HepG2 (cell line): ENCODE results near the gene PANK1. TPM values are rescaled to one million over a fixed set of nuclear protein-coding genes. Genes with fewer than 3 reads are reported as not detected.

Experiments
- ATAC-seq: fragments of 200-7000 bp; cut with Tn5 transposase; 3 replicates; pipeline ENCODE4 v1.9.1; 2020; ENCODE audit warnings: mild to moderate bottlenecking, moderate library complexity
- BruUV-seq: library from RNA; stranded (reverse); fragments of 400-500 nt; replicated peaks from 2 replicates; lab custom pipeline; 2021; lab: Mats Ljungman, UMichigan
- CTCF ChIA-PET: fragments of 300-600 bp; formaldehyde crosslinking; extraction: SDS; loops from one replicate; lab custom pipeline; 2021; ENCODE audit warnings: low total read pairs, inconsistent platforms, low intra/inter-chr PET ratio; lab: Yijun Ruan, JAX
- POLR2A ChIA-PET: fragments of 350-600 bp; sonication (Branson Sonifier 250); formaldehyde crosslinking; loops from one replicate; lab custom pipeline; 2020; ENCODE audit warnings: antibody characterized with exemption, inconsistent platforms; lab: Yijun Ruan, JAX
- DNase-seq: peaks from one replicate; pipeline ENCODE4 v3.0.0-alpha.2; 2015; ENCODE audit warnings: low spot score
- FAIRE-seq: peaks from 3 replicates; lab custom pipeline; 2011; peaks lifted over from hg19 to GRCh38; lab: Jason Lieb, UNC
- H2AFZ ChIP-seq: one replicate; pipeline ENCODE4 v1.6.1; 2011; ENCODE audit warnings: low read length, inconsistent platforms
- H3K27ac ChIP-seq: fragments of 300-600 bp; 3 replicates; pipeline ENCODE4 v1.8.0; 2011; ENCODE audit warnings: mixed run types, mild to moderate bottlenecking, mixed read lengths, low read length, inconsistent platforms; ENCODE audit not compliant: insufficient read depth; ENCODE audit errors: extremely low read length
- H3K27me3 ChIP-seq, 2 experiments: fragments of 200-600 bp in 1 of 2; 2 replicates in 1 of 2; 3 replicates in 1 of 2; pipeline versions ENCODE4 v1.6.0 to v1.8.0; 2011; ENCODE audit warnings: low read length in 2 of 2, mild to moderate bottlenecking in 2 of 2, moderate library complexity in 2 of 2, inconsistent platforms in 1 of 2; ENCODE audit not compliant: insufficient read depth in 2 of 2, control insufficient read depth in 1 of 2
- H3K36me3 ChIP-seq, 2 experiments: fragments of 200-600 bp in 1 of 2; replicated peaks in 1 of 2; 2 replicates in 1 of 2; 3 replicates in 1 of 2; pipeline versions ENCODE4 v1.5.1 to v1.8.0; 2011; ENCODE audit warnings: low read length in 2 of 2, inconsistent platforms in 1 of 2; ENCODE audit not compliant: insufficient read depth in 2 of 2, control insufficient read depth in 1 of 2
- H3K4me1 ChIP-seq: 2 replicates; pipeline ENCODE4 v1.5.1; 2012; ENCODE audit warnings: low read length, inconsistent platforms; ENCODE audit not compliant: insufficient read depth
- H3K4me2 ChIP-seq: 2 replicates; pipeline ENCODE4 v1.6.0; 2011; ENCODE audit warnings: low read depth, low read length, inconsistent platforms
- H3K4me3 ChIP-seq, 3 experiments: fragments of 200-600 bp in 1 of 3; sonication (generic), shearing (Covaris generic) in 1 of 3; replicated peaks in 1 of 3; 2 replicates each; pipeline ENCODE4 v1.5.1; 2011 to 2016; ENCODE audit warnings: low read length in 3 of 3, inconsistent platforms in 2 of 3, low read depth in 2 of 3, mild to moderate bottlenecking in 2 of 3, control low read depth in 1 of 3, mixed read lengths in 1 of 3; ENCODE audit not compliant: insufficient read depth in 1 of 3
- H3K79me2 ChIP-seq: one replicate; pipeline ENCODE4 v1.6.1; 2011; ENCODE audit warnings: low read length, inconsistent platforms; ENCODE audit not compliant: insufficient read depth
- H3K9ac ChIP-seq: 2 replicates; pipeline ENCODE4 v1.6.0; 2011; ENCODE audit warnings: mild to moderate bottlenecking, low read depth, low read length, inconsistent platforms; ENCODE audit not compliant: insufficient read depth
- H3K9me3 ChIP-seq: 2 replicates; pipeline ENCODE4 v1.5.1; 2012; ENCODE audit warnings: mild to moderate bottlenecking, low read length
- H4K20me1 ChIP-seq: 2 replicates; pipeline ENCODE4 v1.6.0; 2011; ENCODE audit warnings: inconsistent platforms, mild to moderate bottlenecking, low read length, moderate library complexity; ENCODE audit not compliant: insufficient read depth
- BORCS8-MEF2B ChIP-seq: sonication (generic); formaldehyde crosslinking; IDR thresholded peaks from 2 replicates; pipeline ENCODE4 v1.8.0; 2022; ENCODE audit warnings: mild to moderate bottlenecking, missing genetic modification reagents
- GATAD1 ChIP-seq: IDR thresholded peaks from 2 replicates; pipeline ENCODE4 v1.6.1; 2016; ENCODE audit warnings: missing genetic modification reagents, missing compliant biosample characterization
- HMG20B ChIP-seq: conservative IDR thresholded peaks from 2 replicates; pipeline ENCODE4 v1.6.1; 2016; ENCODE audit warnings: missing genetic modification reagents, missing compliant biosample characterization
- HNRNPUL1 ChIP-seq: fragments of 200-400 bp; formaldehyde crosslinking; IDR thresholded peaks from 2 replicates; pipeline ENCODE4 v1.6.1; 2017; ENCODE audit warnings: low read depth, mild to moderate bottlenecking, low read length, moderate library complexity
- KMT2A ChIP-seq: sonication (generic); formaldehyde crosslinking; IDR thresholded peaks from 2 replicates; pipeline ENCODE4 v1.4.0; 2020; ENCODE audit warnings: missing genetic modification reagents
- ZFP90 ChIP-seq: sonication (generic); formaldehyde crosslinking; IDR thresholded peaks from 2 replicates; pipeline ENCODE4 v1.8.0; 2022; ENCODE audit warnings: missing genetic modification reagents, mild to moderate bottlenecking, inconsistent platforms, borderline replicate concordance
- ZNF782 ChIP-seq: sonication (generic); formaldehyde crosslinking; IDR thresholded peaks from 2 replicates; pipeline ENCODE4 v1.4.0; 2020; ENCODE audit warnings: missing genetic modification reagents, mild to moderate bottlenecking, borderline replicate concordance
- WGBS: methylation state at CpG from one replicate; pipeline ENCODE4 v1.1.6; 2017; ENCODE audit warnings: low lambda C conversion rate; 5-methylcytosine and 5-hydroxymethylcytosine counted together
- in situ Hi-C: cut with HindIII; loops from 2 replicates; pipeline ENCODE4 v1.10.0; 2017; ENCODE audit warnings: low pct_unique_long_range_greater_than_20kb; ENCODE audit not compliant: extremely low pct_ligation_motif_present
- intact Hi-C: fragments of 100-400 bp; cut with micrococcal nuclease; formaldehyde crosslinking; loops from one replicate; pipeline ENCODE4 v1.10.0; 2022; ENCODE audit not compliant: unreplicated experiment
- polyA plus RNA-seq, 8 experiments: library from polyadenylated mRNA; depleted of rRNA in 3 of 8; stranded (reverse) in 7 of 8; unstranded in 1 of 8; fragments of >200 nt; fragmentation: Illumina TruSeq in 4 of 8; extraction: Trizol in 4 of 8; gene quantifications; 2 replicates each; pipeline versions ENCODE4 v1.2.1 to v1.2.3, GENCODE V29; 2011 to 2016; ENCODE audit warnings: low read depth in 4 of 8, missing spikeins in 1 of 8, mixed read lengths in 1 of 8; ENCODE audit not compliant: insufficient read depth in 1 of 8
- total RNA-seq, 5 experiments: library from RNA; depleted of rRNA; stranded (reverse); fragments of >200 nt; fragmentation: Illumina TruSeq; extraction: Trizol; gene quantifications; 2 replicates each; pipeline ENCODE4 v1.2.3, GENCODE V29; 2016; ENCODE audit warnings: low read depth in 1 of 5
- TF ChIP-seq, protein P1 (sequence below): sonication (generic); formaldehyde crosslinking; IDR thresholded peaks from 2 replicates; pipeline ENCODE4 v1.5.1; 2020; ENCODE audit warnings: mild to moderate bottlenecking, missing genetic modification reagents, borderline replicate concordance
- TF ChIP-seq, protein P2 (sequence below): sonication (generic); formaldehyde crosslinking; IDR thresholded peaks from 2 replicates; pipeline ENCODE4 v1.5.0; 2020; ENCODE audit warnings: mild to moderate bottlenecking, missing genetic modification reagents, borderline replicate concordance

Gene PANK1
- total and polyA plus RNA-seq, 2 of the 13 experiments (the other 11 are each of a cell fraction or from before 2014, with no cell fraction given), result 18.2 to 33.3 TPM

DNA sequence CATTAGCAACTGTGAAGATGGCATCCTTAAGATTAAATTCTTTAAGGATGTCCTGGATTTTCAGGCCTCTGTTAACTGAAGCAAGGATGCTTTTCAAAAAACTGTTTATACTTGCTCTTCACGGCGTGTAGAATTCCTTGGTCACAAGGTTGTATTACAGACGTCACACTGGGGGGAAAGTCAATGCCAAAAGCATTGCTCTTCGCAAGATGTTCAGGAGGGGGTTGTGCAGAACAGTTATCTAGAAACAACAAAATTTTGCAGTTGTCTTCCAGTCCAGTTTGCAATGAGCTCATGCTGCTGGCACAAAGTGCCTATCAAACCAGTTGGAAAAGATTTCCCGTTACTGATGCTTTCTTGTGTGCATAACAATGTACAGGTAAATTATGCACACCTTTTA lies 48.1 kb upstream of the PANK1 start:
- ATAC-seq, result no peak

More for the DNA sequence above, 48.1 kb upstream of the PANK1 start:
- H3K27me3 ChIP-seq, result no peaks in the 10 kb centered on the region
- no peaks in the 10 kb centered on the region for H4K20me1 ChIP-seq
- no peak overlapping the region for H2AFZ ChIP-seq
- in situ Hi-C loops (no loop called here), intact Hi-C loops (no loop called here)
- H3K9me3 ChIP-seq, result no peaks in the 10 kb centered on the region
- BruUV-seq, result no TSS peak
- WGBS, result 98% methylated on average over 5 of the region's 5 CpGs
- peaks cover 13% of the 10 kb centered on the region for H3K4me1 ChIP-seq
- H3K79me2 ChIP-seq, result no peaks in the 10 kb centered on the region
- CTCF ChIA-PET, result no interaction called here
- TF ChIP-seq ZFP90 (CRISPR knock-in tag) (no peak), HNRNPUL1 (no peak), GATAD1 (CRISPR knock-in tag) (no peak), KMT2A (CRISPR knock-in tag) (no peak), BORCS8-MEF2B (CRISPR knock-in tag) (no peak), ZNF782 (CRISPR knock-in tag) (no peak), HMG20B (CRISPR knock-in tag) (no peak)
- TF ChIP-seq, protein P1, sequence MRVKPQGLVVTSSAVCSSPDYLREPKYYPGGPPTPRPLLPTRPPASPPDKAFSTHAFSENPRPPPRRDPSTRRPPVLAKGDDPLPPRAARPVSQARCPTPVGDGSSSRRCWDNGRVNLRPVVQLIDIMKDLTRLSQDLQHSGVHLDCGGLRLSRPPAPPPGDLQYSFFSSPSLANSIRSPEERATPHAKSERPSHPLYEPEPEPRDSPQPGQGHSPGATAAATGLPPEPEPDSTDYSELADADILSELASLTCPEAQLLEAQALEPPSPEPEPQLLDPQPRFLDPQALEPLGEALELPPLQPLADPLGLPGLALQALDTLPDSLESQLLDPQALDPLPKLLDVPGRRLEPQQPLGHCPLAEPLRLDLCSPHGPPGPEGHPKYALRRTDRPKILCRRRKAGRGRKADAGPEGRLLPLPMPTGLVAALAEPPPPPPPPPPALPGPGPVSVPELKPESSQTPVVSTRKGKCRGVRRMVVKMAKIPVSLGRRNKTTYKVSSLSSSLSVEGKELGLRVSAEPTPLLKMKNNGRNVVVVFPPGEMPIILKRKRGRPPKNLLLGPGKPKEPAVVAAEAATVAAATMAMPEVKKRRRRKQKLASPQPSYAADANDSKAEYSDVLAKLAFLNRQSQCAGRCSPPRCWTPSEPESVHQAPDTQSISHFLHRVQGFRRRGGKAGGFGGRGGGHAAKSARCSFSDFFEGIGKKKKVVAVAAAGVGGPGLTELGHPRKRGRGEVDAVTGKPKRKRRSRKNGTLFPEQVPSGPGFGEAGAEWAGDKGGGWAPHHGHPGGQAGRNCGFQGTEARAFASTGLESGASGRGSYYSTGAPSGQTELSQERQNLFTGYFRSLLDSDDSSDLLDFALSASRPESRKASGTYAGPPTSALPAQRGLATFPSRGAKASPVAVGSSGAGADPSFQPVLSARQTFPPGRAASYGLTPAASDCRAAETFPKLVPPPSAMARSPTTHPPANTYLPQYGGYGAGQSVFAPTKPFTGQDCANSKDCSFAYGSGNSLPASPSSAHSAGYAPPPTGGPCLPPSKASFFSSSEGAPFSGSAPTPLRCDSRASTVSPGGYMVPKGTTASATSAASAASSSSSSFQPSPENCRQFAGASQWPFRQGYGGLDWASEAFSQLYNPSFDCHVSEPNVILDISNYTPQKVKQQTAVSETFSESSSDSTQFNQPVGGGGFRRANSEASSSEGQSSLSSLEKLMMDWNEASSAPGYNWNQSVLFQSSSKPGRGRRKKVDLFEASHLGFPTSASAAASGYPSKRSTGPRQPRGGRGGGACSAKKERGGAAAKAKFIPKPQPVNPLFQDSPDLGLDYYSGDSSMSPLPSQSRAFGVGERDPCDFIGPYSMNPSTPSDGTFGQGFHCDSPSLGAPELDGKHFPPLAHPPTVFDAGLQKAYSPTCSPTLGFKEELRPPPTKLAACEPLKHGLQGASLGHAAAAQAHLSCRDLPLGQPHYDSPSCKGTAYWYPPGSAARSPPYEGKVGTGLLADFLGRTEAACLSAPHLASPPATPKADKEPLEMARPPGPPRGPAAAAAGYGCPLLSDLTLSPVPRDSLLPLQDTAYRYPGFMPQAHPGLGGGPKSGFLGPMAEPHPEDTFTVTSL (CRISPR knock-in tag), result no peak
- TF ChIP-seq, protein P2, sequence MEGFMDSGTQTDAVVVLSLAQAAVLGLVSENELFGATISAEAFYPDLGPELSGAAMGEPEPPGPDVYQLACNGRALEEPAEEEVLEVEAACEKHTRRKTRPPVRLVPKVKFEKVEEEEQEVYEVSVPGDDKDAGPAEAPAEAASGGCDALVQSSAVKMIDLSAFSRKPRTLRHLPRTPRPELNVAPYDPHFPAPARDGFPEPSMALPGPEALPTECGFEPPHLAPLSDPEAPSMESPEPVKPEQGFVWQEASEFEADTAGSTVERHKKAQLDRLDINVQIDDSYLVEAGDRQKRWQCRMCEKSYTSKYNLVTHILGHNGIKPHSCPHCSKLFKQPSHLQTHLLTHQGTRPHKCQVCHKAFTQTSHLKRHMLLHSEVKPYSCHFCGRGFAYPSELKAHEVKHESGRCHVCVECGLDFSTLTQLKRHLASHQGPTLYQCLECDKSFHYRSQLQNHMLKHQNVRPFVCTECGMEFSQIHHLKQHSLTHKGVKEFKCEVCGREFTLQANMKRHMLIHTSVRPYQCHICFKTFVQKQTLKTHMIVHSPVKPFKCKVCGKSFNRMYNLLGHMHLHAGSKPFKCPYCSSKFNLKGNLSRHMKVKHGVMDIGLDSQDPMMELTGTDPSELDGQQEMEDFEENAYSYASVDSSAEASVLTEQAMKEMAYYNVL (CRISPR knock-in tag), result no peak
- no peak overlapping the region for H3K9ac ChIP-seq
- H3K4me3 ChIP-seq, result no peak overlapping the region
- no peak overlapping the region for H3K4me2 ChIP-seq
- no peak overlapping the region for H3K27ac ChIP-seq
- DNase-seq (no peak), FAIRE-seq (no peak)
- no peaks in the 10 kb centered on the region; a peak in 1 of 5 replicates for H3K36me3 ChIP-seq
- POLR2A ChIA-PET, result interaction anchor here (1.2 to 2.1 kb wide), 2 partner anchors 8 to 49 kb away, joined by 4 to 6 read pairs; partner anchors contain the start of gene KIF20B
